ENCODE results near the gene PCDH20. TPM values are rescaled to one million over a fixed set of nuclear protein-coding genes. Genes with fewer than 3 reads are reported as not detected.
"Not testable (repeated sequence)": the region's sequence is repeated elsewhere in the genome, so short reads cannot be mapped to it uniquely, and the experiment has no call there.

The PCDH20 gene, protein sequence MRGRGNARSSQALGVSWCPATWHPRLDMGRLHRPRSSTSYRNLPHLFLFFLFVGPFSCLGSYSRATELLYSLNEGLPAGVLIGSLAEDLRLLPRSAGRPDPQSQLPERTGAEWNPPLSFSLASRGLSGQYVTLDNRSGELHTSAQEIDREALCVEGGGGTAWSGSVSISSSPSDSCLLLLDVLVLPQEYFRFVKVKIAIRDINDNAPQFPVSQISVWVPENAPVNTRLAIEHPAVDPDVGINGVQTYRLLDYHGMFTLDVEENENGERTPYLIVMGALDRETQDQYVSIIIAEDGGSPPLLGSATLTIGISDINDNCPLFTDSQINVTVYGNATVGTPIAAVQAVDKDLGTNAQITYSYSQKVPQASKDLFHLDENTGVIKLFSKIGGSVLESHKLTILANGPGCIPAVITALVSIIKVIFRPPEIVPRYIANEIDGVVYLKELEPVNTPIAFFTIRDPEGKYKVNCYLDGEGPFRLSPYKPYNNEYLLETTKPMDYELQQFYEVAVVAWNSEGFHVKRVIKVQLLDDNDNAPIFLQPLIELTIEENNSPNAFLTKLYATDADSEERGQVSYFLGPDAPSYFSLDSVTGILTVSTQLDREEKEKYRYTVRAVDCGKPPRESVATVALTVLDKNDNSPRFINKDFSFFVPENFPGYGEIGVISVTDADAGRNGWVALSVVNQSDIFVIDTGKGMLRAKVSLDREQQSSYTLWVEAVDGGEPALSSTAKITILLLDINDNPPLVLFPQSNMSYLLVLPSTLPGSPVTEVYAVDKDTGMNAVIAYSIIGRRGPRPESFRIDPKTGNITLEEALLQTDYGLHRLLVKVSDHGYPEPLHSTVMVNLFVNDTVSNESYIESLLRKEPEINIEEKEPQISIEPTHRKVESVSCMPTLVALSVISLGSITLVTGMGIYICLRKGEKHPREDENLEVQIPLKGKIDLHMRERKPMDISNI
- total RNA-seq: not detected in 2 replicates

DNA sequence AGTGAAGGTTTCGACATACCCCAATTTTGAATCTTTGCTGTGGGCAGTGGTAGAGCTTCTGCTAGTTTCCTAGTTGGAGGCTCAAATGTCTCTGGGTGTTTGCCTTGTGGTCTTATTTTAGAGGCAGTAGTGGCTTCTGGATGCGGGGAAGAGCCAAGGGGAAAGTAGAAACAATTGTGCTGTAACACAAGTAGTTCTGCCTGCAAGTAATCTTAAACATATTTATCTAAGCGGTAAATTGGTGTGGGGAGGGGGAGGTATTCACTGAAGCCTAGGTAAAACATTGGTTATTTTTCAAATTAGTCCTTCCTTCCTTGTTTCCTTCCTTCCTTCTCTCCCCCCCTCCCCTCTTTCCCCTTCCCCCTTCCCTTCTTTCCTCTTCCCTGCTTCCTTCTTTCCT, at the start of gene PCDH20:
TSS of gene PCDH20 (minus strand) at position 101 of the 400 bp plus-strand sequence. CDS start 691 bp downstream, outside the sequence.
- DNase-seq (ENCODE audit: low read depth, low spot score): no peak

GRCh38 chr13:61463024-61463423, 47.4 kb upstream of the PCDH20 start:
- DNase-seq (ENCODE audit: low read depth, low spot score): no peak

GRCh38 chr13:61453121-61453520, 37.5 kb upstream of the PCDH20 start:
- DNase-seq (ENCODE audit: low read depth, low spot score): no peak

GRCh38 chr13:61432029-61432428, 16.4 kb upstream of the PCDH20 start:
- DNase-seq (ENCODE audit: low read depth, low spot score): no peak

- DNase-seq (ENCODE audit: low read depth, low spot score): no peak
Observed at GRCh38 chr13:61423915-61424314, 8.3 kb upstream of the PCDH20 start.

DNA sequence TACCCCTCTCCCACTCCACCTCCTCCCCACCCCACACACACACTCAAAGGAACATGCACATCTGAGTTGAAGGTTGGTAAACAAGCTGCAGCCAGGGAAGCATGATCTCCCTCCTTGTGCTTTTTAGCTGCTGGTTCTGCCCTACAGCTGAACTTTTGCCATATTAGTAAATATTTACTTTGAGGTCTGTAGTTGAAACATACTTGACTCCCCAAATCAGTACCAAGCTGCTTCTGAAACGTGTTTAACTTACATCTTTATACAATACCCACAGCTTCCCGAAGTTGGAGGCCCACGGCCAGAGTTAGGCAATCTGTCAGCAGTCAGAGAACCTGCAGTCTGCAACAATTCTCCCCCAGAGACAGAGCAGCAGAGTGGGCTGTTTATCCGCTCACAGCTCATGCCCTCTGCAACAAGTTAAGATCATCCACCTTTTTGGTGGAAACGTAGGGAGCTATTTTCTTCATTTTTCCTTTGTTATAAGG, 1.5 kb upstream of the PCDH20 start:
- no peak for DNase-seq (ENCODE audit: low read depth, low spot score)

DNA sequence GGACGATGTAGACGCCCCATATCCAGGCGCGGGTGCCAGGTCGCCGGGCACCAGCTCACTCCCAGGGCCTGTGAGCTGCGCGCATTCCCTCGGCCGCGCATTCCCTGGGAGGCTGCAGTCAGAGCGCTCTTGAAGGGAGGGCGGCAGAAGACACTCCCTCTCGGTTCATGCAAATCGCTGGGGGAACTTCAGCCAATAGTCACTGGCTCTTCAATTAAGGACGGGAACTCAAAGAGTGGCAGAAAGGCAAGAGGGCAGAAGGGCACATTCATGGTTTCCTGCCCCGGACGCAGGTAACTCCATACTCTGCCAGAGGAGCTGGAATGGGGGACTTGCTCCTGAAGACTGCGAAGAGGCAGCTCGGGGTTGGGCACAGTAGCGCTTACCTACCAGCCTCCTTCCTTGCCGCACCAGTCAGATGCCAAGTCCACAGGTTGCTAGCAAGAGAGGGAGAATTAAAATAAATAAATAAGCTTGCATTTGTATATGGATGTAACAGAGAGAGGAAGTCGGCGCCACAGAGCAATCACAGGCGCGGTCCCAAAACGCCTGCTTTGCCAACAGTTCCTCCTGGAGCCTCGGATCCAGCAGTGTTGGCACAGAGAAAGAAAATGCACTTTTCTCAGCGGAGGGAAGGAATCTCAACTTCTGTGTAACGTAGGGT, 459 bp downstream of the PCDH20 start:
- DNase-seq (ENCODE audit: low read depth, low spot score): no peak

DNA sequence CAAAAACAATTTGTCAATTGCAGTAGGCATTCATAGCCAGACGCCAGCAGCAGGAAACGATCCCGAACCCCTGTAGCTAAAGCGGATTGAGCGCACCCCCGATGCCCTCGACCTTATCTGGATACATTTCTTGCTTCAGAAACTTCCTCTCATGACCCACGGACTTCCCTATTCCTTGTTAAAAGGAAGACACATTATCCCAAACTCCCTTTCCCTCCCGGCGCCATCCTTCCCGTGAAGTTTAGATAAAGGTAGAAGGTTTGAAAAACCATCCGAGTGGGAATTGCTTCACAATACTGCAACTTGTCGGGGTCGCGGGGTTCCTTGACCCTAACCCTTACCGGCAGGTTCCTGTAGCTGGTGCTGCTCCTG, 977 bp downstream of the PCDH20 start:
- no peak for DNase-seq (ENCODE audit: low read depth, low spot score)

DNA sequence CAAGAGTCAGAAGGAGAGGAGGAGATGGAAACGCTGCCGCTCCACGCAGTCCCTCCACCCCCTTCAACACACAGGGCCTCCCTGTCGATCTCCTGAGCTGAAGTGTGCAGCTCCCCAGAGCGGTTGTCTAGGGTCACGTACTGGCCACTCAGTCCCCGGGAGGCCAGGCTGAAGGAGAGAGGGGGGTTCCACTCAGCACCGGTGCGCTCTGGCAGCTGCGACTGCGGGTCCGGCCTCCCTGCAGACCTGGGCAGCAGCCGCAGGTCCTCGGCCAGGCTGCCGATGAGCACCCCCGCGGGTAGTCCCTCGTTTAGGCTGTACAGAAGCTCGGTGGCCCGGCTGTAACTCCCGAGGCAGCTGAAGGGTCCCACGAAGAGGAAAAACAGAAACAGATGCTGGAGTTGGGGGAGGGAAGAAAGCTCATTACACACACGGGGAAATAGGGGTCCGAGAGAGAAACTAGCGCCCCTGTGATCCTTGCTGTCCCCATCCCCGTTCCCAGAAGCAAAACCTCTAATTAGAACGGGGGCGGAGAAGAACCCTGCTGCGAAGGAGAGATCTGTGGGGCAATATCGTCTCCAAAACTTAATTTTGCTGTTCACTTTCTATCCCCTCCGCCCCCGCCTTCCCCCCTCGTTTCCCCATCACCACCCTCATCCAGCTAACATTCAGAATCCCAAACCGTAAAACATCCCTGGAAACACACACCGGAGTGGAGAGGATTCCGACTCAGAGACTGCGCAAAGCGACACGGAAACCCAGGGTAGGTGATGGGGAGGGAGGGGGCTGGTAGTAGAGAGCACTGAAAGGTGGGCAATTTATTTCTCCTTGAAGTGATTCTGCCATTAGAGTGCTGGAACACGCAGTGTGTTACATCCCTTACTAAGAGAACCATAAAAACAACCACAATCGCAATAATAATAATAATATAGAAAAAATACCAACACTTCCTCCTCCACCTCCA, 1.8 kb downstream of the PCDH20 start:
- no peak for DNase-seq (ENCODE audit: low read depth, low spot score)

- DNase-seq (ENCODE audit: low read depth, low spot score): no peak
Observed at GRCh38 chr13:61410669-61411297, 4.9 kb downstream of the PCDH20 start.

DNA sequence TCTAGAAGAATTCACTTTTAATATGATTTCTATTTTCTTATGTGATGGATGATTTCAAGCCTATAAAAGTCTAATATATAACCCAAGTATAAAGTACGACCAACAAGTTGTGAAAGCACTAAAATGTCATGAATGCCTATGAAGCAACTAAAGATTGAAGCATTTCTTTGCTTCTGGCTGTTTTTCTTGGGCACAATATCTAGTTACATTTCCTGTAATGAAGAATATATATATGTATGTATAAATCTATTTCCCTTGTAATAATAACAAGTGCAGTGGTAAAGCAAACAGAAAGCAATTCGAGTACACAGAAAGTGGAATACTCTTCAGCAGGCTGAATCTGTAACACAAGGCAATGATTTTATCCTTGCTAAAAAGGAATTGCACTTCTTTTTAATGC, 5.4 kb downstream of the PCDH20 start:
- DNase-seq (ENCODE audit: low read depth, low spot score): no peak

DNA sequence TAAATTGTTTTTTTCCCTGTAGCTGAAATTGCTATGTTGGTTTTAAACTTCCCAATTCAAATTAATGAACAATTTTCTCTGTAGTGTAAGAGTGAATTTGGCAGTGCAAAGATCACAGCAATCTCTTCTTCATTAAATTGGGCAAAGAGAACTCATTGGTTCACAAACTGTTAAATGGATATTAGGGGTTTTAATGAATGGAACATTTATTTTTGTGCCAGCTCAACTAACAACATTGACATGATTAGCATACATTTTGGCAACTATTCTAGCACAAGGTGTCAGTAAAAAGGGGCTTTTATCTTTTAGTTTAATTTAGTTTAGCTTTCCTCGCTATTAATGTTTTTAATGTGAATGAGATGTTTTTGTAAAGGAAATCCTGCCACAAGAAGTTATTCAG, 7.1 kb downstream of the PCDH20 start:
- no peak for DNase-seq (ENCODE audit: low read depth, low spot score)

DNA sequence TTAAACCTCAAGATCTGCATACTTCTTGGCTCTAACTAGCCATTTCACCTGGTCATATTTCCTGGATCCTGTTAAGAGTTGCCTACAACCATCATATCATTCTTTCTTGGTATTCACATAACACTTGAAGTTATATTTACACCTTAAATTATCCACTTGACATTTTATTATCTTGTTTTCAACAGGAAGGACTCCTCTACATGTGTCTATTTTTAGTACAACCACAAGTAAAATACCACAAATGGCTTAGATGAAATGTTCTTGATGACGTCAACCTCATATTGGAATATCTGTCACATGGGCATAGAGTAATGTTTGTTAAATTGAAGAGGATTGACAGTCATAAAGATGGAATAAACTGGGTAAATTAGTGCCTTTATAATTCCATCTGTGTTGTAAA, 9.4 kb downstream of the PCDH20 start:
- DNase-seq (ENCODE audit: low read depth, low spot score): no peak

DNA sequence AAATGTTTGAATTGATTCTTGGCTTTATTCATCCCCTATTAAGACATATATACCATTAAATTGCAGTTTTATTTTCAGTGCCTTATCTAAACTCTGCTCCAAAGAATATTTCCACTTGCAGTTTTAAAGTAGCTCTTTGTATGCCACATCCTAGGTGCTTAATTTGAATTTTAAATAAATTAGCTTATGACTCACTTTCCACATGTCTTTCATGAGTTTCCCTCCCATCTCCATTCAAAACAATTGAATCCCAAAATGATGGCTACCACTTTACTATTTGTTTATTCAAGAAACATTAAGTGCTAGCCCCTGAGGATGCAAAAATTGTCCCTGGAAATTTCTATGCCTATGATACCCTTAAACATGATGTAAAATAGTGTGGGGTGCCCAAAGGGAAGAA, 19.5 kb downstream of the PCDH20 start:
- DNase-seq (ENCODE audit: low read depth, low spot score): no peak

- no peak for DNase-seq (ENCODE audit: low read depth, low spot score)
Observed at GRCh38 chr13:61391426-61391825, 24.2 kb downstream of the PCDH20 start.

- no peak for DNase-seq (ENCODE audit: low read depth, low spot score)
Observed at GRCh38 chr13:61387694-61388093, 28.0 kb downstream of the PCDH20 start.

DNA sequence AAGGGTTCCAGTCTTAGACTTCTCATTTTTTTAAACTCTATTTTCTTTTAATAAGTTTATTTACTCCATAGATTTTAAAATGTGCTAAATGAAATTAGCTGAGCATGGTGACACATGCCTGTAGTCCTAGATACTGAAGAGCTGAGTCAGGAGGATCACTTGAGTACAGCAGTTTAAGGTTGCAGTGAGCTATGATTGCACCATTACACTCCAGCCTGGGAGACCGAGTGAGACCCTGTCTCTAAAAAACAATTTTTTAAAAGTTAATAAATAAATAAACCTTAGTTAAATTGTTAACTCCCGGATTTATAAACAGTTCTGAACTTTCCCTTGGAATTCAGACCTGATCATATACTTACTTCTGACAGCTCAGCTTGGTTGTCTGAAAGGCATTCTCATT, 32.5 kb downstream of the PCDH20 start:
- no peak for DNase-seq (ENCODE audit: low read depth, low spot score)

DNA sequence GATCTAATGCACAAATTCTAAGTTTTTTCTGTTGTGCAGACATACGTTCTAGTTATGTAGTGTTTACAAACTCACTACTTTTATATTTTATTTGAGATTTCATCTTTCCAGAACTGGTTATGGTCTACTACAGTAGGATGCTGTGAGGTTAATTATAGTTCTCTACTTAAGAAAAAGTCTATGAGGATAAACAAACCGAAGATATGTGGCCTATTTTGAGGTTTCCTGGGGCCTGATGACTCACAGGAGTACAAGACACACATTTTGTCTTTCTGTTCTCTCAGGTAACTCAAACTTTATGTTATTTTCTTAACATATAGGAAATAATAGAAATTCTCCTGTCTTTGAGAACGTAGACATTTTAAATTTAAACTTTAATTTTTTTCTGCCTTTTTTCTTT, 45.1 kb downstream of the PCDH20 start:
- no peak for DNase-seq (ENCODE audit: low read depth, low spot score)

DNA sequence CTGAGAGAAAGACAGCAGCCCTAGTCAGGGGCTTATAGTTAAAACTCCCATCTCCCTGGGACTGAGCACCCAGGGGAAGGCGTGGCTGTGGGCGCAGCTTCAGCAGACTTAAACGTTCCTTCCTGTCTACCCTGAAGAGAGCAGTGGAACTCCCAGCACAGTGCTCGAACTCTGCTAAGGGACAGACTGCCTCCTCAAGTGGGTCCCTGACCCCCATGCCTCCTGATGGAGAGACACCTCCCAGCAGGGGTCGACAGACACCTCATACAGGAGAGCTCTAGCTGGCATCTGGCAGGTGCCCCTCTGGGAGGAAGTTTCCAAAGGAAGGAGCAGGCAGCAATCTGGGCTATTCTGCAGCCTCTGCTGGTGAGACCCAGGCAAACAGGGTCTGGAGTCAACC, 51.0 kb downstream of the PCDH20 start:
- DNase-seq (ENCODE audit: low read depth, low spot score): not testable (repeated sequence)

DNA sequence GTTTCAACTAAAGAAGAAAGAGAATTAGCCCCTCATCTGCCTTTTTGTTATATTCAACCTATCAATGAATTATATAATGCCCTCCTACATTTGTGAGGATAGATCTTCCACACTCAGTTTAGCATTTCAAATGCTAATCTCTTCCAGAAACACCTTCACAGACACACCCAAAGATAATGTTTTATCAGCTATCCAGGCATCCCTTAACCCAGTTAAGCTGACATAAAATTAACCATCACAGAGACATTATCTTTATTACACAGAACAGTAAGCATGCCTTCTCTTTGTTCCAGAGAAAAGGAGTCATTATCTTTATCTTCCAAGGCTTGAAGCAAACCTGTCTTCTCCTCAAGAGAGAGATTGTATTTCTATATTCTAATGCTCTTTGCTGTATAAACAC, 53.1 kb downstream of the PCDH20 start:
- DNase-seq (ENCODE audit: low read depth, low spot score): no peak

Measured in pulmonary artery endothelial cell (primary cell).